CD4-positive, alpha-beta T cell (primary cell): ENCODE data around the gene PLCG2. TPM values are rescaled to one million over a fixed set of nuclear protein-coding genes. Genes with fewer than 3 reads are reported as not detected.

Experiments
- ATAC-seq: fragments of 200-7000 bp; cut with Tn5 transposase; one replicate; pipeline ENCODE4 v1.10.0; 2022; ENCODE audit warnings: mild to moderate bottlenecking; ENCODE audit not compliant: poor library complexity
- CTCF ChIA-PET: fragments of 350-600 bp; sonication (Branson Sonifier 250); formaldehyde crosslinking; loops from one replicate; lab custom pipeline; 2021; ENCODE audit warnings: antibody characterized with exemption, inconsistent platforms; lab: Charles Lee
- POLR2A ChIA-PET: fragments of 350-600 bp; sonication (Branson Sonifier 250); formaldehyde crosslinking; loops from one replicate; lab custom pipeline; 2021; ENCODE audit warnings: antibody characterized with exemption, inconsistent platforms; lab: Charles Lee
- DNase-seq, 14 experiments: peaks; one replicate each; pipeline ENCODE4 v3.0.0-alpha.2; 2013 to 2020; ENCODE audit warnings: mixed read lengths in 2 of 14
- H3K27ac ChIP-seq, 2 donors: one replicate each; pipeline versions ENCODE4 v1.5.1 to v1.7.0; 2013; ENCODE audit warnings: low read length in 2 of 2, low read depth in 1 of 2, mild to moderate bottlenecking in 1 of 2
- H3K27me3 ChIP-seq, 2 experiments: 1 replicate in 1 of 2; 2 replicates in 1 of 2; pipeline versions ENCODE4 v1.6.1 to v1.7.0; 2013; ENCODE audit warnings: low read length in 2 of 2, control low read depth in 1 of 2, mild to moderate bottlenecking in 1 of 2, moderate library complexity in 1 of 2; ENCODE audit not compliant: insufficient read depth in 2 of 2, control insufficient read depth in 1 of 2
- H3K36me3 ChIP-seq: one replicate; pipeline ENCODE4 v1.6.1; 2013; ENCODE audit warnings: low read length, control low read depth; ENCODE audit not compliant: insufficient read depth
- H3K4me1 ChIP-seq: one replicate; pipeline ENCODE4 v1.6.1; 2013; ENCODE audit warnings: low read length, control low read depth; ENCODE audit not compliant: insufficient read depth
- H3K4me3 ChIP-seq: one replicate; pipeline ENCODE4 v1.5.1; 2013; ENCODE audit warnings: mild to moderate bottlenecking, low read length, moderate library complexity
- H3K9me3 ChIP-seq, 2 experiments: 1 replicate in 1 of 2; 2 replicates in 1 of 2; pipeline versions ENCODE4 v1.6.1 to v1.7.0; 2013; ENCODE audit warnings: low read length in 2 of 2, mild to moderate bottlenecking in 2 of 2, control low read depth in 1 of 2, moderate library complexity in 1 of 2; ENCODE audit not compliant: control insufficient read depth in 1 of 2, insufficient read depth in 1 of 2
- H3K27ac Mint-ChIP-seq: one replicate; pipeline ENCODE4 v1.8.0; 2020; ENCODE audit warnings: mixed read lengths
- H3K27me3 Mint-ChIP-seq: one replicate; pipeline ENCODE4 v1.8.0; 2021; ENCODE audit warnings: mixed read lengths
- H3K36me3 Mint-ChIP-seq: one replicate; pipeline ENCODE4 v1.8.0; 2021; ENCODE audit warnings: low read depth, mixed read lengths
- H3K4me1 Mint-ChIP-seq: one replicate; pipeline ENCODE4 v1.8.0; 2021; ENCODE audit warnings: low read depth, mixed read lengths
- H3K4me3 Mint-ChIP-seq: one replicate; pipeline ENCODE4 v1.8.0; 2020; ENCODE audit warnings: mild to moderate bottlenecking, mixed read lengths
- H3K9me3 Mint-ChIP-seq: one replicate; pipeline ENCODE4 v1.8.0; 2020; ENCODE audit warnings: mixed read lengths
- CTCF ChIP-seq: fragments of 200-600 bp; IDR thresholded peaks from one replicate; pipeline ENCODE4 v1.8.0; 2022; ENCODE audit warnings: antibody characterized with exemption, mild to moderate bottlenecking
- intact Hi-C, 2 experiments: fragments of 100-400 bp; cut with DNase I in 1 of 2; cut with micrococcal nuclease in 1 of 2; formaldehyde crosslinking; loops; one replicate each; pipeline versions ENCODE4 v1.15.1 to v1.9.0; 2023 to 2025; cut with DNase I, micrococcal nuclease
- total RNA-seq, 174 experiments: library from RNA in 2 of 174; stranded (reverse) in 2 of 174; gene quantifications; one replicate each; pipeline ENCODE4 v1.2.3 and lab custom pipeline; 2021 to 2026

PLCG2 gene
- total RNA-seq, 2 experiments from 2014 or later, result 0.92 to 1.5 TPM

GRCh38 chr16:81939164-81940056 lies 160.3 kb downstream of the PLCG2 start:
- DNase-seq (no peak), ATAC-seq (no peak)
- Histone ChIP-seq H3K4me1 (no peaks in the 10 kb centered on the region), H3K9me3 (no peaks in the 10 kb centered on the region), H3K27ac (no peak overlapping the region), H3K27me3 (no peaks in the 10 kb centered on the region), H3K4me3 (no peak overlapping the region), H3K36me3 (no peaks in the 10 kb centered on the region)
- CTCF ChIA-PET, result interaction anchor here (0.6 kb wide), 1 partner anchor 284 kb away, joined by 3 read pairs; no protein-coding TSS in a partner anchor
- no peaks in the 10 kb centered on the region for H3K27me3 Mint-ChIP-seq
- H3K36me3 Mint-ChIP-seq, result no peaks in the 10 kb centered on the region
- POLR2A ChIA-PET, result no interaction called here
- no peak overlapping the region for H3K27ac Mint-ChIP-seq
- no peaks in the 10 kb centered on the region for H3K9me3 Mint-ChIP-seq
- no peak overlapping the region for H3K4me3 Mint-ChIP-seq
- intact Hi-C loops, result loop anchor here in 1 of 2 experiments (1.0 kb wide), 1 partner anchor 291 kb away; no protein-coding TSS in a partner anchor
- no peak for TF ChIP-seq CTCF
- no peaks in the 10 kb centered on the region for H3K4me1 Mint-ChIP-seq

GRCh38 chr16:81940781-81941560 lies 161.9 kb downstream of the PLCG2 start:
- H3K9me3 ChIP-seq, result no peaks in the 10 kb centered on the region
- POLR2A ChIA-PET, result no interaction called here
- CTCF ChIA-PET, result interaction anchor here (1.2 kb wide), 1 partner anchor 289 kb away, joined by 5 read pairs; no protein-coding TSS in a partner anchor
- H3K4me3 ChIP-seq, result no peak overlapping the region
- no peak for ATAC-seq
- Mint-ChIP-seq H3K36me3 (no peaks in the 10 kb centered on the region), H3K27me3 (no peaks in the 10 kb centered on the region), H3K4me1 (no peaks in the 10 kb centered on the region), H3K4me3 (no peak overlapping the region), H3K27ac (no peak overlapping the region), H3K9me3 (no peaks in the 10 kb centered on the region)
- intact Hi-C loops, result loop anchor here (1.0 kb wide), 1 partner anchor 289 kb away; no protein-coding TSS in a partner anchor
- peak in 3 of 14 experiments; percentile 38 to 52 (median 44) for DNase-seq
- no peaks in the 10 kb centered on the region for H3K27me3 ChIP-seq
- TF ChIP-seq CTCF, result peak; percentile 29
- no peaks in the 10 kb centered on the region for H3K36me3 ChIP-seq
- no peaks in the 10 kb centered on the region for H3K4me1 ChIP-seq
- H3K27ac ChIP-seq, result no peak overlapping the region

DNA sequence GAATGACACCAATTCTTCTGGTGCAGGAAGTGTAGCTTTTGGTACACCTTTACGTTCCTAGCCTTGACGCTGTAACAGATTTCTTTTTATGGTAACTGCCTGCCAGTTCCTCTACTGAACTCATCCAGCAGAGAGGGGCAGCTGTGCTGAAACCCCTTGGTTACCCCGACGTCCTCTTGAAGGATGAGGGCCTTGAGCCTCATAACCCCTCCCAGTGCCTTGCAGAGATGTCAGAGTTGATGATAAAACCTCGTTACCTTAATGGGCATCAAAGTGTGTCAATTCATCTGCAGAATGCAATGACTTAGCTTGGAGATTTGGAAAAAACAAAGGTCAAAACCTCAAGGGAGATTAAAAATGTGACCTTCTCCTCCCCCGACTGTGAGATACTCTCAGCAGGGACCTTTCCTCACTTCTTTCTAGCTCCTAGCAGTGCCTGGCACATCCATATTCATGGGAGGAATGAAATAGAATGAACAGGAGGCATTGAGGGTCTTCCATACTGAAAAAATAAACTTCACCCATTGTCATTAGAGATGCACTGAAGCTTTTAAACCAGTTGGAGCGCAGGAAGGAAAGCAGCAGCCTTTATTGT lies 163.0 kb downstream of the PLCG2 start:
- Mint-ChIP-seq H3K4me3 (no peak overlapping the region), H3K36me3 (no peaks in the 10 kb centered on the region), H3K4me1 (no peaks in the 10 kb centered on the region), H3K27ac (no peak overlapping the region), H3K9me3 (no peaks in the 10 kb centered on the region), H3K27me3 (no peaks in the 10 kb centered on the region)
- Histone ChIP-seq H3K27ac (no peak overlapping the region), H3K36me3 (no peaks in the 10 kb centered on the region), H3K27me3 (no peaks in the 10 kb centered on the region), H3K4me1 (no peaks in the 10 kb centered on the region), H3K4me3 (no peak overlapping the region), H3K9me3 (no peaks in the 10 kb centered on the region)
- ATAC-seq (no peak), DNase-seq (no peak)
- intact Hi-C loops, result no loop called here
- CTCF ChIA-PET, result interaction anchor here (0.6 to 1.4 kb wide), 2 partner anchors 288 to 761 kb away, joined by 3 to 4 read pairs; no protein-coding TSS in a partner anchor
- POLR2A ChIA-PET, result no interaction called here
- TF ChIP-seq CTCF, result no peak
